ENCODE results near the gene C1orf226.

The C1orf226 gene

DNA sequence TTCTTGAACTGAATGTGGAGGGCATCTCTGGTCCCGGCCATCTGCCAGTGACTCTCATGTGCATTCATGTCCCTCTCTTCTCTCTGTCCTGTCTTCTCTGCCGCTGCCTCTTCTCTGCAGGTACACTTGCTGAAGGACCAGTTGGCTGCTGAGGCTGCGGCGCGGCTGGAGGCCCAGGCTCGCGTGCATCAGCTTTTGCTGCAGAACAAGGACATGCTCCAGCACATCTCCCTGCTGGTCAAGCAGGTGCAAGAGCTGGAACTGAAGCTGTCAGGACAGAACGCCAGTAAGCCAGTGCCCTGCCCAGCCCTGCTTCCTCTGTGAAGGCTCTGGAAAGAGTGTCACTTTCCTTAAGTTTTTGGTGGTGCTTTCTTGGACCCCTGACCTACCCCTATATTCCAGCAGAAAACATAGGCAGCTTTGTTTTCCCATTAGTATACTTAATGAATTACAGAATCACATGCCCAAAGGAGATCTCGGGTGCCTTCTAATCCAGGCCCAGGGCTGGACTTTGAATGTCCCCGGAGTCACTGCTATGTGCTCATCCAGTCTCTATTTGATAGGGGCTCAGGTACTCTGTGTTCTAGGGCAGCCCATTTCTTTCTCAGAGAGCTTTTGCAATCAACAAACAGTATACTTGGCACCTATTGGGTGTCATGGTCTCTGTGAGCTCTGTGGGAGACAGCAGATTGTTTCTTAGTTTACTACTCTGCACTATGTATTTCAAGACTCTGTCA lies 16.1 kb upstream of the C1orf226 start:
- no peak for DNase-seq (ENCODE audit: low read depth)

DNA sequence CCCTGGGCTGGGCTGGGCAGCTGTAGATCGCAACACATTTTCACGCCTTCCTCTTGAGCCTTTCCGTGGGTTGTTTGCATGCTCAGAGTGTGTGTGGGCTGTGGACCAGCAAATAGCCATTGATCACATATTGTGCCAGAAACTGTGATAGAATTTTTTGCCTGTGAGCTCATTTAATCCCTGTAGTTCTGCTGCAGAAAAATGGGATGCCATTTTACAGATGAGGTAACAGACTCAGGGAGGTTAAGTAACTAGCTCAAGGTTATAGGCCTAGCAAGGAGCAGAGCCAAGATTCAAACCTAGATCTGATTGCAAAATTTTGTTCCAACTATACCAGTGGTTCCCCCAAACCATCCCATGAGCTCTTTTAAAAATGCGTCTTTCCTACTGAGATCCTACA lies 15.4 kb upstream of the C1orf226 start:
- no peak for DNase-seq (ENCODE audit: low read depth)

DNA sequence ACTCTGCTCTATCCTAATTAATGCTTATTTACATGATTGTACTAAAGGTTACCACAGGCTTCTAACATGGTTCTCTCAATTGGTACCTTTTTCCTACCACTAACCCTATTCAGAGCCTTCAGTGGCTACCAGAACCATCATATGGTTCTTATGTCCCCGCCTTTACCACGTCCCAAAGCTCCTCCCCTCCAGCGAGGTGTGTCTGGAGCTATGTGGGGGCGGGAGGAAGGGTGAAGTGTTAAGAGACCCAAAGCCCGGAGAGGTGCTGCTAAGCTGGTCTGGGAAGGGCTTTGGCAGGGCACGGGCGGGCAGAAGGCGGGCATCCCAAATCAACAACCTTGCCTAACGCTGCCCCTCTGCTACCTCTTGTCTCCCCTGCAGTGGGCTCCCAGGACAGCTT lies 14.9 kb upstream of the C1orf226 start:
- DNase-seq (ENCODE audit: low read depth), result no peak

DNA sequence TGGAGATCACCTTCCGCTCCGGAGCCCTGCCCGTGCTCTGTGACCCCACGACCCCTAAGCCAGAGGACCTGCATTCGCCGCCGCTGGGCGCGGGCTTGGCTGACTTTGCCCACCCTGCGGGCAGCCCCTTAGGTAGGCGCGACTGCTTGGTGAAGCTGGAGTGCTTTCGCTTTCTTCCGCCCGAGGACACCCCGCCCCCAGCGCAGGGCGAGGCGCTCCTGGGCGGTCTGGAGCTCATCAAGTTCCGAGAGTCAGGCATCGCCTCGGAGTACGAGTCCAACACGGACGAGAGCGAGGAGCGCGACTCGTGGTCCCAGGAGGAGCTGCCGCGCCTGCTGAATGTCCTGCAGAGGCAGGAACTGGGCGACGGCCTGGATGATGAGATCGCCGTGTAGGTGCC lies 14.5 kb upstream of the C1orf226 start:
- no peak for DNase-seq (ENCODE audit: low read depth)

DNA sequence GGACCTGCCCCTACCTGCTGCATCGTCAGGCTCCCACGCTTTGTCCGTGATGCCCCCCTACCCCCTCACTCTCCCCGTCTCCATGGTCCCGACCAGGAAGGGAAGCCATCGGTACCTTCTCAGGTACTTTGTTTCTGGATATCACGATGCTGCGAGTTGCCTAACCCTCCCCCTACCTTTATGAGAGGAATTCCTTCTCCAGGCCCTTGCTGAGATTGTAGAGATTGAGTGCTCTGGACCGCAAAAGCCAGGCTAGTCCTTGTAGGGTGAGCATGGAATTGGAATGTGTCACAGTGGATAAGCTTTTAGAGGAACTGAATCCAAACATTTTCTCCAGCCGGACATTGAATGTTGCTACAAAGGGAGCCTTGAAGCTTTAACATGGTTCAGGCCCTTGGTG lies 13.8 kb upstream of the C1orf226 start:
- DNase-seq (ENCODE audit: low read depth), result no peak

DNA sequence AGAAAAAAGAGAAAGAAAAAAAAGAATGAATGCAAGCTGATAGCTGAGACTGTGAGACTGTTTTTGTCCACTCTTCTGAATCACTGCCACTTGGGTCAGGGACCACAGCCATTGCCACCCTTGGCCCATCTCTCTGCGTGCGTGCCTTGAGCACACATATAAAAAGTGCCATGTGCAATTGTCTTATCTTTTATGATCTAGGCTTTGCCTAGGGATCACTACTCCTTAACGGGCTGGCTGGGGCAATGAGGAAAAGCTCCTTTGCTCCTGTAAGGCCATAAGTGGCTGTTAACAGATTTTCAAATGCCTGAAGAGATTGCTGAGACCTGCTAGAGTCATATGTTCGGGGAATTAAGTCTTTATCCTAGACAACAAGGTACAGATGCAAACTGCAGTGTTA lies 13.1 kb upstream of the C1orf226 start:
- no peak for DNase-seq (ENCODE audit: low read depth)

DNA sequence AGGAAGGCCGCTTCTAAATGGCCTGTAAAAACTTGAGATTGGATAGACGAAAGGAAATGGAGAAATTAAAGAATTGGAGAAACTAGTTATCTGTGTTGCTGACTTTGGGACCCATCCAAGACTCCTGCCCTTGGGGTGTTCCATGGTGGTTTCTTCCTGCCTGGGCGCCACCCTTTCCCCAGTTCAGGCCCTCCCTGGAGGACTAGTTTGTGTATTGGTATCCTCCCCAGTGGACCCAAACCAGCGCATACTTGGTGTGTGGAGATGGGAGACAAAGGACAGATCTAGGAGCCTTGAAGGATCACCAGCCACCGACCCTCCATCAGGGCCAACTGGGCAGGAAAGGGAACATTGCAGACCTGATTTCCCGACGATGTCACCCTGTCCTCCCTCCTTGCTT lies 12.0 kb upstream of the C1orf226 start:
- no peak for DNase-seq (ENCODE audit: low read depth)

DNA sequence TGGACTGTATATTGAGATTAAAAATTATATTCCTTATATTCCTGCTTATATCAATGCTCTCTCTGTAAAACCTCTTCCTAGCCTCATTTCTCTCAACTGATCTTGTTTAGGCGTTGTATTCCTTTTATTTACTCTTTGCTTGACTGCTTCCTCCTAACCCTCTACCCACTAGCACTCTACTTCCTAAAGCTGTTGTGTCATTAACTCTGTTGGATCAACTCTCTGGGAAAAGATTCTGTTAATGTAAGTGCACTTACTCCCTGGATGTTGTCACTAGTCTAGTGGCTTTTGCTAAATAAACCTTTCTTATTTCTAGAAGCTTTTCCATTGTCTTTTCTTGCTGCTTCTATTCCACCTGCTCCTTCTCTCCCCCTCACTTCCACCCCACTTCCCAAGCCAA lies 11.4 kb upstream of the C1orf226 start:
- DNase-seq (ENCODE audit: low read depth), result no peak

DNA sequence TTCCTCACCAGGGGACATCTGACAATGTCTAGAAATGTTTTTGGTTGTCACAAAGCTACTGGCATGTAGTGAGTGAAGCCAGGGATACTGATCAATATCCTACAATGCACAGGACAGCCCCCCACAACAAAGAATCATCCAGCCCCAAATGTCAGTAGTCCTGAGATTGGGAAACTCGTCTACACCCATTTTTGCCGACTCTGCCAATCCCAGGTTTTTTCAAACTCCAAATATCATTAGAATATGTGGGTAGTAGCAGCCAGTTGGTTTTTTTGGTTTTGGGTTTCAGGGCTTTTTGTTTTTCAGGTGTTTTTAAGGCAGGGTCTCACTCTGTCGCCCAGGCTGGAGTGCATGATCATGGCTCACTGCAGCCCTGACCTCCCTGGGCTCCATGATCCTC lies 10.8 kb upstream of the C1orf226 start:
- DNase-seq (ENCODE audit: low read depth), result no peak

DNA sequence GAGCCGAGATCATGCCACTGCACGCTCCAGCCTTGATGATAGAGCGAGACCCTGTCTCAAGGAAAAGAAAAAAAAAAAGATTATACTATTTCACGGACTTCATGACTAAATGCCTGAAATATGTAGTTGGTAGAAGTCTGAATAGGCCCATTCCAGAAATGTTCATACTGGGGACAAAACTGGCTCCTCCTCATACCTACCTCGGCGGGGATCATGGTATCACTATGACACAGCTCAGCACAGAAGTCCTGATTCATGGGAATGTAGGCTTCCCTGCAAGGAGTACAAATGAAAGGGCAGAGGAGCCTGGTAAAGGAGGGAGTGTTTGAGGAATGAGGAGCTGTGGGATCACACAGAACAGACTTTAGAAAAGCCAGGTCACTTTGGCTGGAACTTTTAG lies 9.9 kb upstream of the C1orf226 start:
- DNase-seq (ENCODE audit: low read depth), result no peak

DNA sequence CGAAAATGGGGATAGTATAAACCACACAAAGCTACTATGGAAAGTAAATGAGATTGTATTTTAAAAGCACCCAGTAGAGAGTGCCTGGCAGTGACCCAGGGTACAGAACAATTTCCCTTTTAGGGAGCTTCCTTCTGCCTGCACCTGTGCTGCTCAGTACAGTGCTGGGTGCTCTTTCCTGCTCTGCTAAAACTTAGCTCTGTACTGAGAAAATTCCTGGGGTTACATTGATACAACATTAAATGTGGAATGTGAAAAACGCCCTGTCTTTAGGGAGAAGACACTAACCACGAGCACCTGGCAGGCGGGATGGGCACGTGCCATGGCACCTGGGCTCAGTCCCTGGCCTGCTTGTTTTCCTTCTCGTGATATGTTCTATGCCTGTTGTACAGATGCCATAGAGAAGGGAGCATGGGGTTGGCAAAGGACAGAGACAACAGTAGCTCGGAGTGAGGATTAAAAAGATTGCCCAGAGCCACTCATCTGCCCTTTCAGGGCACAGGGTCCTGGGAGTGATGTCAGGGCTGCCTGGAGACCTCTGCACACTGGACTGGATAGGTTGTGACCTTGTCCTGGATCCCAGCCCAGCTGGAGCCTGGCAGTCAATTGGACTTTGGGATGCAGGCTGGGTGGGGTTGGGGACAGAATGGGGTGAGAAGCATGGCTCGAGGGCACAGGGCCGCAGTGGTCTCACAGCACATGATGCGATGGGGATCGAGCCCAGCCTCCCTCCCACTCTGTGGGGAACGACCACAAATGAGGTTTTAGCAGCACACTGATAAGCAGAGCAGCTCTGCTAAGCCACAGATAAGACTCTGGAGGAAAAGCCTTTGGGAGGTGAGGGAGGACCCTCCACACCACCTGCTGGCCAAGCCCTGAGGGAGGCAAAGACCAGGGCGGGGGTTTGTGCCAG lies 9.1 kb upstream of the C1orf226 start:
- DNase-seq (ENCODE audit: low read depth), result no peak

DNA sequence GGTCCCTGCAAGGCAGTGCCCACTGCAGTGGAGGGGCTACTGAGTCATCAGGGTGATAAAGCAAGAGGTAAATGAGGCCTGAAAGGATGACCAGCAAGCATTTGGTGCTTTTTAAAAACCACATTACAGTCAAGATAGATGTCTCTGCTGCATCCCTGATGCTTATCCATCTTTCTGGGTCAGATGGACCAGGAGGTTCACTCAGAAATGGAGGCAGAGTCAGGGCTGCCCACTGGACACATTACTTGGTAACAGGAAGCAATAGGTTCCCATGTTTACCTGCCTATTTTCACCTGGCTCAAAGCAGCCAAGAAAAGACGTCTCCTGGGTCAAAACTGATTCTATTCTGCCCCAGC lies 8.5 kb upstream of the C1orf226 start:
- no peak for DNase-seq (ENCODE audit: low read depth)

DNA sequence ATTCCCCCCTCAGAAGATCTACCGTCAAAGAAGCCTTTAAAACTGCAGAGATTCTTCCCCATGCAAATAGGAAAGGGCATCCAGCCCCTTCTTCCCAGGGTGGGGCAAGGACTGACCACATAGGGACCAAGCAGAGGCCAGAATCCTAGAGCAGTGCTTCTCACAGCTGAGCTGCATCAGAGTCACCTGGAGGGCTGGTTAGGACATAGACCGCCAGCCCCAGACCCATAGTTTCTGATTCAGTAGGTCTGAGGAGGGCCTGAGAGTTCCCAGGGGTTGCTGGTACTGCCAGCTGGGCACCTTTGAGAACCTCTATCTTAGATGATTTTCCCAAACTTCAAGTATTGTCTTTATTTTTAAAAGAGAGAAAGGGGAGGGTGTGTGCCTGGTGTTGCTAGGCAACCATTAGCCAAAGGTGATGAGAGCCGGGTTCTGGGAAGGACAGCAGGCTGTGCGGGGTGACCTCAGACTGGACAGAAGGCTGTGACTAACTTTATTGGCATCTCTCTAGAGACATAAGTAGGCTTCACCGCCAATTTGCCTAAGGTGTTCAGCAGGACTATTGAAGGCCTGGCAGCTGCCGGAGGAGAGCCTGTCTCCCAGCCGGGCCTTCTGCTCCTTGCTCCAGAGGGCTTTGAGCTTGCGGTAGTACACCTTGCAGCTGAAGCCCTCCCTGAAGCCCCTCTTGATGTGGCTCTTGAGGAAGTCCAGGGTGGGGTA lies 7.8 kb upstream of the C1orf226 start:
- DNase-seq (ENCODE audit: low read depth), result no peak

DNA sequence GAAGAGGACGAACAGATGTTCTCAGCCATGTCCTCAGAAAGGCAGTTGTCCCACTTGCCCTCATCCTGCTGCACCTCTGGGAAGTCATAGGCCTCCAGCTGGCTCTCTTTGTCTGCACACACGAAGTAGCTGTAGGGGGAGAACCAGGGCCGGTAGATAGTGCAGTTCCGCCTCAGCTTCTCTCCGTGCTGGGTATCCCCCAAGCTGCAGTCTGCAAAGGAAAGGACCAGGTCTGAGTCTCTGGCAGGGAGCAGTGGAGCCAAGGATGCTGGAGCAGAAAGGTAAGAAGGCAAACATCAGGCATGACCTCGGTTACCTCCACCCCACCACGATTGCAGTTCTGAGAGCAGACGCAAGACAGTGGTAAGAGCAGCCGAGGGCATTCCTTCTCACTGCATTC lies 7.1 kb upstream of the C1orf226 start:
- no peak for DNase-seq (ENCODE audit: low read depth)

DNA sequence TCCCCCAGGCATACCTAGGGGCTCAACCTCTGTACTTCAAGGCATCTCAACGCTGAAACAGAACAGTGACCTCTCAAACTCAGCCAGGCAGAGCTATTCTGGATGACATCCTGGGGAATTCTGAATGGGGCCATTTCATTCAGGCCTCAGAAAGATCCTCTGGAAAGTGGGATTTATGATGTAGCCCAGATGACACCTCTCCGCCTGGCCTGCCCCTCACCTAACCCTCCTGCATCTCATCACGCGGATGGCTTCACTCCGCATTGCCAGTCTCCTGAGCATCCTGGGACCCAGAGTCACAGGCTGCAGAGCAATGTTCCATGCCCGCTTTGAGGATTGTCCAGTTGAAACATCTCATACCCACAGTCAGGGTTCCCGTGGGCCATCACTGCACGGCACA lies 6.1 kb upstream of the C1orf226 start:
- no peak for DNase-seq (ENCODE audit: low read depth)

DNA sequence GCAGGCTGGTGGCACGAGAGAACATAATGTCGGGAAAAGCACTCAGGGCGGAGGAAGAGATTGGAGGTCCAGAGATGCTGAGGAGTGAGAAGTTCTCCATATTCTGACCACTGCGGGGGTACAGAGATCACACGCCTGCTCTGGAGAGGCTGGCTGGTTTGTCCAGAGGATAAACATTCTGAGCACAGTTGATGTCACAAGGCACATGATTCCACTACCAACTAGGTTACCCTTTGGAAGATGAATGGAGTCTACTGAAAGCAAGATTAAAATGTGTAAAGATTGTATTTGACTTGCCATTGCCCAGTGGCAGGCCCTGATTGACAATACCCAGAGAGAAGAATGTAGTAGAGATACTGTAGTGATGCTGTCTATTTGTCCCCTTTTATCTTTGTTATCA lies 4.8 kb upstream of the C1orf226 start, which contains the start of gene SPATA46:
Gene SPATA46 (minus strand): TSS at position 164 of the 400 bp plus-strand sequence. CDS start 64 bp downstream, at position 100.
- DNase-seq (ENCODE audit: low read depth), result no peak

DNA sequence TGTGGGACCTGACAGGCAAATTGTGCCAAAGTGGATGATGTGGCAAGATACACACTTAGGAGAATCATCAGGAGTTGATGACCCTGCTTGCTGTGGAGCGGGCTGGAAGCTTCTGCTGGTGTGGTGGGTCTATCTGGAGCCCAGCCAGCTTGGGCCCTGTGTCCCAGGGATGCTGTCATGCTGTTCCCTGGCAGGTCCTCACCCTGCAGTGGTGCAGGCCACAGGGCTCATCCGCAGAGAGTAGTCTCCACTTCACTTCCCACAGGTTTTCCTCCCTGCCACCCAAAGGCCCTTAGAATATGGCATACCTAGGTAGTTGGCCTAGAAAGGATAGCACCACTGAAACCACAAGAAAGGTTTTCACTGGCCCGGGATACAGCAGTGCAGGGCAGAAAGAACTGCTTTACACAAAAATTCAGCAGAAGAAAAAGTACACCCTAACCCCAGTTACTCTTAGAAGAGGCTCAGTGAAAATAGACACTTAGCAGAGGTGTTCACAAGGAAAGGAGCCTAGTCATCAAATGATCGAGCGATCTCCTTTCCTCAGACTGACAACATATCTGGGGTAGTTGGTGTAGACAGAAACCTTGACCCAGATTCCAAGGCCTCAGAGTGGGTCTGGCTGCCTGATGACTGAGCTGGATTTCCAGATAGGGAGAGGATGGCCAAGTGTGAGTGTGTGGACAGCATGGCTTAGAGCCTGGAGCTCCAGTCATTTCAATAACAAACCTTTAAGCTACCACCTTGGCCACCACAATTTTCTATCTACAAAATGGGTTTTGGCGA lies 1.3 kb upstream of the C1orf226 start:
- no peak for DNase-seq (ENCODE audit: low read depth)

DNA sequence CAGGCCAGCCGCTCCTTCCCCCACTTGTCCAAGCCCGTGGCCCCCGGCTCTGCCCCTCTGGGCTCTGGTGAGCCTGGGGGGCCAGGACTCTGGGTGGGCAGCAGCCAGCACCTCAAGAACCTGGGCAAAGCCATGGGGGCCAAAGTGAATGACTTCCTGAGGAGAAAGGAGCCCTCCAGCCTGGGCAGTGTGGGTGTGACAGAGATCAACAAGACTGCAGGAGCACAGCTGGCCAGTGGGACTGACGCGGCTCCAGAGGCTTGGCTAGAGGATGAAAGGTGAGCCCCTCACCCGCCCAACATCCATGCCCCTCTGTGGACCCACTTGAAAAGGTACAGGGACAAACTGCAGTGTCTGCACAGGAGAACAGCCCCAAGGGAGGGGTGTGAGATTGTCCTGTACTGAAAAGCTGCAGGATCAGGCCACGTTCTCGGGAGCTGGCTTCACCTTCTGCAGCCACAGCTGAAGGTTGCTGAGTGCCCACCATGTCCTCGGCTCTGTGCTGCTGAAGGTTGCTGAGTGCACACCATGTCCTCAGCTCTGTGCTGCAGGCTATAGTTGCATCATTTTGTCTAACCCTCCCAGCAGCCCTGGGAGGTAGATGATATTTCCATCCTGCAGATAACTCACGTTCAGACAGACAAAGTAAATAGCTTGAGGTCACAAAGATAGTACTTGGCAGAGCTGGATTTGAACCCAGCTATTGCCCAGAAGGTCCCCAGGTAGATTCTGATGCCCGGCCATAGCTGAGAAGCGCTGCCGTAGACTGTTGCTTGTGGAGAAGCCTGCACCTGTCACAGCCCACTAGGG lies 618 bp downstream of the C1orf226 start:
- no peak for DNase-seq (ENCODE audit: low read depth)

DNA sequence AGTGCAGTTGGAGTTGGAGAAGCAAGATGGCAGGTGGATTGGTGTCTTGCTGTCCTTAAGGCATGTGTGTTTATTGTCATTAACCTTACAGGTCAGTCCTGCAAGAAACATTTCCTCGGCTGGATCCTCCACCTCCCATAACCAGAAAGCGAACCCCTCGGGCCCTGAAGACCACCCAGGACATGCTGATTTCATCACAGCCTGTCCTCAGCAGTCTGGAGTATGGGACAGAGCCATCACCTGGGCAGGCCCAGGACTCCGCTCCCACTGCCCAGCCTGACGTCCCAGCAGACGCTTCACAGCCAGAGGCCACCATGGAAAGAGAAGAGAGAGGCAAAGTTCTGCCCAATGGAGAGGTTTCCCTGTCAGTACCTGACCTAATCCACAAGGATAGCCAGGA lies 1.6 kb downstream of the C1orf226 start:
- DNase-seq (ENCODE audit: low read depth), result no peak

DNA sequence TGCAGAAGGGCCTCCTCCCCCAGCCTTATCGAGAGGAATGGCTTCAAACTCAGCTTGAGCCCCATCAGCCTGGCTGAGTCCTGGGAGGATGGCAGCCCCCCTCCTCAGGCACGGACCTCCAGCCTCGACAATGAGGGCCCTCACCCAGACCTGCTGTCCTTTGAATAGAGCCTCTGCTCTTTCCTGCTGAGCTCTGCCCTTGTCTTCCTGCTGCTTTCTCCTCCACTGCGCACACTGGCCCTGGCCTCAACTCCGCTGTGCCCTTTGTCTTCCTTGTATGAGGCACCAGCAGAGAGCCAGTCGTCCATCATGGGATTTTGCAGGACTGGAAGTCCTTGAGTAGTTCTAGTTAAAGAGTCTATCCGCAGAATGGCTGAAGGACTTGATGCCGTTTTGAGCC lies 2.0 kb downstream of the C1orf226 start:
- no peak for DNase-seq (ENCODE audit: low read depth)

DNA sequence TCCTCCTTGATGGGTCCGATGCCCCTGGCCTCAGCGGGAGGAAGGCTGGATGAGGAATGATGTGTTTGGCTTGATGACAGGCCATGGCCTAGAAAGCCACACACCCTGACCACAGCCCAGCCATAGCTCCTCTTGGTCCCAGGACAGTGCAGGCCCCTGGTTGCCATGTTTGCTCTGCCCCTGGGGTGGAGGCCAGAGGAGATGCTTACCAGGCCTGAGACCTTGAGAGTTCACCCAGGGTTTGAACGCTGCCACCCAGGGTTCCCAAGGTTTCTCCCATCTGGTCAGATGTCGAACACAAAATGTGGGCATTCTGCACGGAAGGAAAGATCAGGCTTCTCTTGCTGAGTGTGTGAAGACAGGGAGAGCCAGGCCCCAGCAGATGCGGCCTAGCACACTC lies 2.6 kb downstream of the C1orf226 start:
- DNase-seq (ENCODE audit: low read depth), result no peak

Measured in stimulated activated CD8-positive, alpha-beta memory T cell treated with anti-CD3 and anti-CD28 coated beads, Interleukin-12 subunit alpha, Interleukin-12 subunit beta, amount 100 ng/mL, for 1 hour (primary cell).